Measurements from ENCODE around the gene PTH1R. TPM values are rescaled to one million over a fixed set of nuclear protein-coding genes. Genes with fewer than 3 reads are reported as not detected.

PTH1R gene
- total RNA-seq, 1 experiment from 2014 or later, result not detected

- no peaks in the 10 kb centered on the region for H3K36me3 Mint-ChIP-seq (ENCODE audit: insufficient read depth, unreplicated experiment)
- H3K27me3 Mint-ChIP-seq (ENCODE audit: unreplicated experiment), result peaks cover 41% of the 10 kb centered on the region
- H3K4me3 Mint-ChIP-seq (ENCODE audit: low read depth, unreplicated experiment), result no peak overlapping the region
- TF ChIP-seq CTCF (IDR thresholded peaks at IDR 0.05; ENCODE audit: unreplicated experiment), result no peak
- H3K9me3 Mint-ChIP-seq (ENCODE audit: low read depth, unreplicated experiment), result no peaks in the 10 kb centered on the region
- no peak for DNase-seq
- no peak overlapping the region for H3K27ac Mint-ChIP-seq (ENCODE audit: unreplicated experiment)
- intact Hi-C loops (cut with micrococcal nuclease; ENCODE audit: unreplicated experiment), result no loop called here
- H3K4me1 Mint-ChIP-seq (ENCODE audit: low read depth, unreplicated experiment), result peaks cover 8% of the 10 kb centered on the region
- CTCF ChIA-PET, result no interaction called here
- BruUV-seq (replicated peaks), result no TSS peak
Observed at GRCh38 chr3:46875560-46875959, 2.0 kb upstream of the PTH1R start.

- no peak for TF ChIP-seq CTCF (IDR thresholded peaks at IDR 0.05; ENCODE audit: unreplicated experiment)
- no peak overlapping the region for H3K4me3 Mint-ChIP-seq (ENCODE audit: low read depth, unreplicated experiment)
- CTCF ChIA-PET, result no interaction called here
- BruUV-seq (replicated peaks), result no TSS peak
- intact Hi-C loops (cut with micrococcal nuclease; ENCODE audit: unreplicated experiment), result no loop called here
- DNase-seq, result no peak
- H3K36me3 Mint-ChIP-seq (ENCODE audit: insufficient read depth, unreplicated experiment), result no peaks in the 10 kb centered on the region
- peaks cover 41% of the 10 kb centered on the region for H3K27me3 Mint-ChIP-seq (ENCODE audit: unreplicated experiment)
- H3K9me3 Mint-ChIP-seq (ENCODE audit: low read depth, unreplicated experiment), result no peaks in the 10 kb centered on the region
- H3K27ac Mint-ChIP-seq (ENCODE audit: unreplicated experiment), result no peak overlapping the region
- H3K4me1 Mint-ChIP-seq (ENCODE audit: low read depth, unreplicated experiment), result peaks cover 8% of the 10 kb centered on the region
Observed at GRCh38 chr3:46876313-46877300, 914 bp upstream of the PTH1R start.

GRCh38 chr3:46878781-46879436 lies 1.4 kb downstream of the PTH1R start:
- H3K4me3 Mint-ChIP-seq (ENCODE audit: low read depth, unreplicated experiment), result no peak overlapping the region
- no peaks in the 10 kb centered on the region for H3K36me3 Mint-ChIP-seq (ENCODE audit: insufficient read depth, unreplicated experiment)
- peaks cover 8% of the 10 kb centered on the region for H3K4me1 Mint-ChIP-seq (ENCODE audit: low read depth, unreplicated experiment)
- CTCF ChIA-PET, result no interaction called here
- TF ChIP-seq CTCF (IDR thresholded peaks at IDR 0.05; ENCODE audit: unreplicated experiment), result no peak
- intact Hi-C loops (cut with micrococcal nuclease; ENCODE audit: unreplicated experiment), result no loop called here
- DNase-seq, result peak; percentile 60
- H3K9me3 Mint-ChIP-seq (ENCODE audit: low read depth, unreplicated experiment), result no peaks in the 10 kb centered on the region
- H3K27me3 Mint-ChIP-seq (ENCODE audit: unreplicated experiment), result peaks cover 45% of the 10 kb centered on the region
- BruUV-seq (replicated peaks), result no TSS peak
- no peak overlapping the region for H3K27ac Mint-ChIP-seq (ENCODE audit: unreplicated experiment)

- Mint-ChIP-seq H3K9me3 (ENCODE audit: low read depth, unreplicated experiment) (no peaks in the 10 kb centered on the region), H3K27me3 (ENCODE audit: unreplicated experiment) (peaks cover 64% of the 10 kb centered on the region), H3K4me3 (ENCODE audit: low read depth, unreplicated experiment) (no peak overlapping the region), H3K4me1 (ENCODE audit: low read depth, unreplicated experiment) (peaks cover 8% of the 10 kb centered on the region), H3K27ac (ENCODE audit: unreplicated experiment) (no peak overlapping the region), H3K36me3 (ENCODE audit: insufficient read depth, unreplicated experiment) (no peaks in the 10 kb centered on the region)
- TF ChIP-seq CTCF (IDR thresholded peaks at IDR 0.05; ENCODE audit: unreplicated experiment), result no peak
- intact Hi-C loops (cut with micrococcal nuclease; ENCODE audit: unreplicated experiment), result no loop called here
- BruUV-seq (replicated peaks), result no TSS peak
- CTCF ChIA-PET, result no interaction called here
- DNase-seq, result no peak
Observed at GRCh38 chr3:46880884-46881595, 3.5 kb downstream of the PTH1R start.
